Erythroblast (primary cell): ENCODE measurements around the gene AIG1.

Experiments used
- GATA1 ChIP-seq: IDR thresholded peaks from 2 replicates; pipeline ENCODE4 v1.6.1; 2011; ENCODE audit warnings: low read depth, mild to moderate bottlenecking, control low read depth, low read length, moderate library complexity
- POLR2A ChIP-seq: IDR thresholded peaks from 2 replicates; pipeline ENCODE4 v1.6.1; 2011; ENCODE audit warnings: mild to moderate bottlenecking, low read length

- TF ChIP-seq POLR2A: no peak
- no peak for TF ChIP-seq GATA1
Measured at GRCh38 chr6:143264986-143265764, 204.5 kb downstream of the AIG1 start.
